Esophagus (tissue), 2 donors: ENCODE results near the gene KRTAP4-6. TPM values are rescaled to one million over a fixed set of nuclear protein-coding genes. Genes with fewer than 3 reads are reported as not detected.
"Not testable (repeated sequence)": the region's sequence is repeated elsewhere in the genome, so short reads cannot be mapped to it uniquely, and the experiment has no call there.

Source experiments
- H3K27ac ChIP-seq, 2 donors: one replicate each; pipeline ENCODE4 v1.5.1; 2013; ENCODE audit warnings: low read depth in 2 of 2, mild to moderate bottlenecking in 2 of 2, inconsistent platforms in 1 of 2, low read length in 1 of 2, moderate library complexity in 1 of 2
- H3K27me3 ChIP-seq, 2 donors: one replicate each; pipeline ENCODE4 v1.6.1; 2013; ENCODE audit warnings: low read length in 2 of 2, control low read depth in 1 of 2, mild to moderate bottlenecking in 1 of 2; ENCODE audit not compliant: insufficient read depth in 2 of 2, control insufficient read depth in 1 of 2
- H3K36me3 ChIP-seq, 2 donors: one replicate each; pipeline ENCODE4 v1.6.1; 2013; ENCODE audit warnings: low read length in 1 of 2; ENCODE audit not compliant: control insufficient read depth in 2 of 2, insufficient read depth in 2 of 2
- H3K4me1 ChIP-seq, 2 donors: one replicate each; pipeline ENCODE4 v1.6.1; 2013; ENCODE audit warnings: low read length in 1 of 2; ENCODE audit not compliant: control insufficient read depth in 2 of 2, insufficient read depth in 2 of 2
- H3K4me3 ChIP-seq, 2 donors: one replicate each; pipeline ENCODE4 v1.5.1; 2013; ENCODE audit warnings: low read length in 2 of 2, mild to moderate bottlenecking in 2 of 2, low read depth in 1 of 2, moderate library complexity in 1 of 2
- H3K9me3 ChIP-seq, 2 donors: one replicate each; pipeline ENCODE4 v1.6.1; 2013; ENCODE audit warnings: mild to moderate bottlenecking in 2 of 2, low read depth in 1 of 2, low read length in 1 of 2, moderate library complexity in 1 of 2; ENCODE audit not compliant: control insufficient read depth in 2 of 2, insufficient read depth in 1 of 2
- WGBS, 2 donors: extraction: QIAGEN DNeasy Blood & Tissue Kit; methylation state at CpG; one replicate each; pipeline ENCODE4 v1.1.7; 2013; 5-methylcytosine and 5-hydroxymethylcytosine counted together
- polyA plus RNA-seq, 2 donors: library from polyadenylated mRNA; stranded (reverse); fragments of 200-250 nt; gene quantifications; one replicate each; pipeline ENCODE4 v1.2.3, GENCODE V29; 2013
- donor health status: healthy with polysubstance abuse.
- donor health status: Bipolar disorder and iron deficiency.

KRTAP4-6 gene
- polyA plus RNA-seq, result not detected

DNA sequence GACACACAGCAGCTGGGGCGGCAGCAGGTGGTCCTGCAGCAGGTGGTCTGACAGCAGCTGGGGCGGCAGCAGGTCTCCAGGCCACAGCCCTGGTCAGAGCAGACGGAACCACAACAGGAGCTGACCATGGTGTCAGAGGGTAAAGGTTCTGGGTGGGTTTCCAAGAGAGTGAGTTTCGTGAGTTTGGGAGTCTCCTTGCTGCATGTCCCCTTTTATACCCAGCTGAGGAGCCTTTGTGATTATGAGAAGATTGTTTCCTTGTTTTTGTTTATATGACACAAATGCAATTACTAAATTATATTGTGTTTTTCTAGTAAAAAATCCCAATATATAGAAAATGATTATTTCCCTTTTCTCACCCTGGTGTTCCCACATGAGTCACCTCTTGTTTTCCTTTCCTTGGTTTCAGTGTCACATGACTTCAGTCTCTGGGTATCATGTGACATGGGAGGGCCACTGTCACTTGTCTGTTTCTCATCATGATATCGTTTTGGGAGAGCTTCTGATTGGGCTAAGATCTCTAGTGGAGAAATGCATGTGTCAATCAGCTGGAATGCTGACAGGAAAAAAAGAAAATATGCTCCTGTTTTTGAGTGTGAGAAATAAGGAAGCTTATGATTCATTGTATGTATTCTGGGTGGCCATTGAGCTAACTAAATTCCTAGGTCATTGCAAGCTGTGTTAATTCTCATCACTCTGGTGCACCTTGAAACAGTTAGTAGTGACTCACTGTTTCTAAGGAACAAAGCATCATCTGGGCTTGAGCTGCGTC, at the start of gene KRTAP4-6:
Gene KRTAP4-6, minus strand, starts transcription at position 185 of the 772 bp plus-strand sequence. Its CDS starts 57 bp downstream, at position 128.
- no peaks in the 10 kb centered on the region for H3K27me3 ChIP-seq
- H3K36me3 ChIP-seq, result no peaks in the 10 kb centered on the region
- no peak within 1 kb of the TSS for H3K27ac ChIP-seq
- no peak within 1 kb of the TSS for H3K4me3 ChIP-seq
- 82 to 83% methylated on average over 6 of the region's 6 CpGs for whole genome bisulfite sequencing, 2 donors
- no peaks in the 10 kb centered on the region for H3K4me1 ChIP-seq
- peaks cover 6 to 8% of the 10 kb centered on the region in 2 donors for H3K9me3 ChIP-seq

DNA sequence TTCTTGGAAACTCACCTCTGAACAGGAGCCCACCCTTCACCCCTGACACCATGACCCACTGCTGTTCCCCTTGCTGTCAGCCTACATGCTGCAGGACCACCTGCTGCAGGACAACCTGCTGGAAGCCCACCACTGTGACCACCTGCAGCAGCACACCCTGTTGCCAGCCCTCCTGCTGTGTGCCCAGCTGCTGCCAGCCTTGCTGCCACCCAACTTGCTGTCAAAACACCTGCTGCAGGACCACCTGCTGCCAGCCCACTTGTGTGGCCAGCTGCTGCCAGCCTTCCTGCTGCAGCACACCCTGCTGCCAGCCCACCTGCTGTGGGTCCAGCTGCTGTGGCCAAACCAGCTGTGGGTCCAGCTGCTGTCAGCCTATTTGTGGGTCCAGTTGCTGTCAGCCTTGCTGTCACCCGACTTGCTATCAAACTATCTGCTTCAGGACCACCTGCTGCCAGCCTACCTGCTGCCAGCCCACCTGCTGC, 49.5 kb upstream of the KRTAP4-6 start, which contains the start of gene KRTAP9-1:
Gene KRTAP9-1, plus strand, starts transcription at position 51 of the 482 bp plus-strand sequence. Its CDS starts 0 bp downstream, at position 51.
- H3K36me3 ChIP-seq, H3K27ac ChIP-seq, H3K9me3 ChIP-seq, H3K27me3 ChIP-seq, H3K4me3 ChIP-seq, H3K4me1 ChIP-seq: not testable (repeated sequence)
- WGBS, 2 donors, result 59 to 80% methylated on average over 1 of the region's 1 CpG

DNA sequence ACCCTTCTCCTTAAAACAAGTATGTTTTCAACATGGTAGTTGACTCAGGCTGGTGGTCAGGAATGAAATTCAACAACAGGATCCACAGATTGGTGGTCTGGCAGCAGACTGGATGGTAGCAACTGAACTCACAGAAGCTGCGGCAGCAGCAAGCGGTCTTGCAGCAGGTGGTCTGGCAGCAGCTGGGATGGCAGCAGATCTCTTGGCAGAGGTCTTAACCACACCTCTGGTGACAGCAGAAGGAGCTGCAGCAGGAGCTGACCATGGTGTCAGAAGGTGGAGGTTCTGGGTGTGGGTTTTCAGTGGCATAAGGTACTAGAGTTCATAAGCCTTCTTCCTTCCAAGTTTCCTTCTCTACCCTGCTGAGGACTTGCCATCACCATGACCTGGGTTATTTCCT, 46.5 kb upstream of the KRTAP4-6 start:
- WGBS, 2 donors, result 87 to 90% methylated on average over 2 of the region's 2 CpGs
- Histone ChIP-seq H3K27me3 (no peaks in the 10 kb centered on the region), H3K4me3 (no peak overlapping the region), H3K4me1 (no peaks in the 10 kb centered on the region), H3K9me3 (no peaks in the 10 kb centered on the region), H3K27ac (no peak overlapping the region), H3K36me3 (no peaks in the 10 kb centered on the region)

DNA sequence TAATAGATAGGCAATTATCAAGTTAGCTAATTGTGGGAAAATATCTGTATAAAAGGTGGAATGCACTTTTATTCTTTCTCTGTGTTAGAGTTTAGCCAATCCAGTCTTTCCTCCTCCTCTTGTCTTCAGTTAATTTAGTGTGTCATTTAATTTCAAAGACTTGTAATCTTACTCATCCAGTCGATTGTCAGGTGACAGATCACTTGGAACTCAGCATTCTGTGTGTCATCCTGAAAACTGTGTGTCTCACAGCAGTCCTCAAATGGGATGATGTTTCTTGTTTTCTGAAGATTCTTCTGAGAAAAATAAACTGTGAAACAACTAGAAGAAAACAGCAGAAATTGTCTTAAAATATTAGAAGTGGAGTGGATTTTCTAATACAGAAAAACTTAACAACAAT, 44.7 kb upstream of the KRTAP4-6 start:
- H3K4me1 ChIP-seq, result no peaks in the 10 kb centered on the region
- H3K9me3 ChIP-seq, result no peaks in the 10 kb centered on the region
- H3K4me3 ChIP-seq, result no peak overlapping the region
- no peaks in the 10 kb centered on the region for H3K27me3 ChIP-seq
- no peaks in the 10 kb centered on the region for H3K36me3 ChIP-seq
- no peak overlapping the region for H3K27ac ChIP-seq
- 40 to 41% methylated on average over 1 of the region's 1 CpG for WGBS, 2 donors

DNA sequence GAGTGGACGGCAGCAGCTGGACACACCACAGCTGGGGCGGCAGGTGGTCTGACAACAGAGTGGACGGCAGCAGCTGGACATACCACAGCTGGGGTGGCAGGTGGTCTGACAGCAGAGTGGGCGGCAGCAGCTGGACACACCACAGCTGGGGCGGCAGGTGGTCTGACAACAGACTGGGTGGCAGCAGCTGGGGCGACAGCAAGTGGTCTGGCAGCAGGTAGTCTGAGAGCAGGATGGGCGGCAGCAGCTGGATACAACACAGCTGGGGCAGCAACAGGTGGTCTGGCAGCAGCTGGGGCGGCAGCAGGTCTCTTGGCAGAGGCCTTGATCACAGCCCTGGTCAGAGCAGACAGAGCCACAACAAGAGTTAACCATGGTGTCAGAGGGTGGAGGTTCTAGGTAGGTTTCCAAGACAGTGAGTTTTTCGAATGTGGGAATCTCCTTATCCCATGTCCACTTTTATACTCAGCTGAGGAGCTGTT, 44.2 kb upstream of the KRTAP4-6 start, which contains the start of gene KRTAP4-1:
Gene KRTAP4-1, minus strand, starts transcription at position 432 of the 482 bp plus-strand sequence. Its CDS starts 57 bp downstream, at position 375.
- Histone ChIP-seq H3K27ac (no peak within 1 kb of the TSS), H3K27me3 (no peaks in the 10 kb centered on the region), H3K36me3 (no peaks in the 10 kb centered on the region), H3K9me3 (no peaks in the 10 kb centered on the region), H3K4me3 (no peak within 1 kb of the TSS), H3K4me1 (no peaks in the 10 kb centered on the region)
- WGBS, 2 donors, result 63 to 67% methylated on average over 9 of the region's 9 CpGs

DNA sequence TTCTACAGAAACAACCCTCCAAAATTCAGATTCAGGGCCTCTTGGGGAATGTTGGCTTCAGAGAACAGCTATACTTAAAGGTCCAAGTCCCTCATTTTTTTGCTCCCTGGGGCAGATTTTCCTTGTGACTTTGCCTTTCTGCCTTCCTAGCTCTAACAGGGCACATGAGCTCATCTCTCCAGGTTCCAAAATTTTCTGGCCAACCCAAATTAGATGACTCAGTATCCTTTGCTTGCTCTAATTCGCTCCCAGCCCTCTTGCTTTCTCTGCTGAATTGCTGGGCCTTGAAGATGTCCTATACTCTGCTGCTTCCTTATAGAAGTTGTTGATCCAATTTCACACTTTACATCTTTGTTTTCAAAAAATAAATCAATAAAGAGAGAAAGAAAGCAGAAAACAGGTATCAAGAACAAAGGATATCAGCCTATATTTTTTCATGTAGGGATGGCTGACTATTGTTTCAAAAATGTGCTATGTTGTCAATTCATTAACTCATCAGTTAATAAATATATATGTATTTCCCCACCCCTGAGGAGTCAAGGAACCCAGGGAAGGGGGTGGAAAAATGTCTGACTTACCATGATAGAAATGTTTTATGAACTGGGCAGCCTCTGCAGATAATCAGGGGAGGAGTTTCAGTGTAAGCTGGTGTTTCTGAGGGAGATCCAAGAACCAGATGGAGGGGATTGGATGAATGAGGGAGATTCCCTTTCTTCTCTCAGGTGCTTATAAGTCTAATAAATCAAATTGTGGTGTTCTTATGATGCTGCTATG, 38.7 kb upstream of the KRTAP4-6 start:
- H3K4me3 ChIP-seq, result no peak overlapping the region
- no peak overlapping the region for H3K27ac ChIP-seq
- H3K9me3 ChIP-seq, result no peaks in the 10 kb centered on the region
- no peaks in the 10 kb centered on the region for H3K36me3 ChIP-seq
- peaks cover 0 to 3% of the 10 kb centered on the region in 2 donors for H3K27me3 ChIP-seq
- 70 to 72% methylated on average over 1 of the region's 1 CpG for WGBS, 2 donors
- H3K4me1 ChIP-seq, result no peaks in the 10 kb centered on the region

DNA sequence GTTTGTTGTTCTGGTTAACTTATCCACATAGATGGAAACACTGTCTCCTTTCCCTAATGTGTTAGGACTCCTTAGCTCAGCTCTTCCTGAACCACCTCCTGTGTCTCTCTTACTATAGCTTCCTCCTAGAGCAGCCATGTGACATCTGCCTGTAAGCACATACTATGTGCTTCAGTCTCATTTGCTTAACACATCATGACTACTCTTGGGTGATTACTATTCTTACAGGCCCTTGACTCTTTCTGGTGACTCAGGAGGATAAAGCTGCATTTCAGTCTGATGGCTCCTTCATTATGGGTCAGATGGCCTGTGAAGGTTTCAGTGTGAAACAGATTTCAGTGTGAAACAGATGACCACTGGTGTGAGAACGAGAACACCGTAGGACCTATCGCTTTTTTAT, 38.0 kb upstream of the KRTAP4-6 start:
- H3K27ac ChIP-seq, result no peak overlapping the region
- WGBS, 2 donors, result 94 to 96% methylated on average over 3 of the region's 3 CpGs

DNA sequence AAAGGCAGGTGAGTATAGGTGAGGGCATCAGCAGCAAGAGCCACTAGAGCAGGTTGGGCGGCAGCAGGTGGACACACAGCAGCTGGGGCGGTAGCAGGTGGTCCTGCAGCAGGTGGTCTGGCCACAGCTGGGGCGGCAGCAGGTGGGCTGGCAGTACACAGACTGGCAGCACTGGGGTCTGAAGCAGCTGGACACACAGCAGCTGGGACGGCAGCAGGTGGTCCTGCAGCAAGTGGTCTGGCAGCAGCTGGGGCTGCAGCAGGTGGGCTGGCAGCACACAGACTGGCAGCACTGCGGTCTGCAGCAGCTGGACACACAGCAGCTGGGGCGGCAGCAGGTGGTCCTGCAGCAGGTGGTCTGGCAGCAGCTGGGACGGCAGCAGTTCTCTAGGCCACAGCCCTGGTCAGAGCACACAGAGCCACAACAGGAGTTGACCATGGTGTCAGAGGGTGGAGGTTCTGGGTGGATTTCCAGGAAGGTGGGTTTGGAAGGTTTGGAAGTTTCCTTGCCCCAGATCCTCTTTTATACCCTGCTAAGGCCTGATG, 37.5 kb upstream of the KRTAP4-6 start, which contains the start of gene KRTAP4-2:
Gene KRTAP4-2, minus strand, starts transcription at position 495 of the 545 bp plus-strand sequence. Its CDS starts 57 bp downstream, at position 438.
- no peaks in the 10 kb centered on the region for H3K36me3 ChIP-seq
- no peak within 1 kb of the TSS for H3K27ac ChIP-seq
- H3K27me3 ChIP-seq, result peaks cover 0 to 3% of the 10 kb centered on the region in 2 donors
- no peak within 1 kb of the TSS for H3K4me3 ChIP-seq
- no peaks in the 10 kb centered on the region for H3K9me3 ChIP-seq
- 90 to 96% methylated on average over 7 of the region's 7 CpGs for WGBS, 2 donors
- no peaks in the 10 kb centered on the region for H3K4me1 ChIP-seq

More for the DNA sequence above, 38.0 kb upstream of the KRTAP4-6 start:
- Histone ChIP-seq H3K36me3 (no peaks in the 10 kb centered on the region), H3K4me1 (no peaks in the 10 kb centered on the region), H3K9me3 (no peaks in the 10 kb centered on the region), H3K4me3 (no peak overlapping the region), H3K27me3 (peaks cover 0 to 3% of the 10 kb centered on the region in 2 donors)

DNA sequence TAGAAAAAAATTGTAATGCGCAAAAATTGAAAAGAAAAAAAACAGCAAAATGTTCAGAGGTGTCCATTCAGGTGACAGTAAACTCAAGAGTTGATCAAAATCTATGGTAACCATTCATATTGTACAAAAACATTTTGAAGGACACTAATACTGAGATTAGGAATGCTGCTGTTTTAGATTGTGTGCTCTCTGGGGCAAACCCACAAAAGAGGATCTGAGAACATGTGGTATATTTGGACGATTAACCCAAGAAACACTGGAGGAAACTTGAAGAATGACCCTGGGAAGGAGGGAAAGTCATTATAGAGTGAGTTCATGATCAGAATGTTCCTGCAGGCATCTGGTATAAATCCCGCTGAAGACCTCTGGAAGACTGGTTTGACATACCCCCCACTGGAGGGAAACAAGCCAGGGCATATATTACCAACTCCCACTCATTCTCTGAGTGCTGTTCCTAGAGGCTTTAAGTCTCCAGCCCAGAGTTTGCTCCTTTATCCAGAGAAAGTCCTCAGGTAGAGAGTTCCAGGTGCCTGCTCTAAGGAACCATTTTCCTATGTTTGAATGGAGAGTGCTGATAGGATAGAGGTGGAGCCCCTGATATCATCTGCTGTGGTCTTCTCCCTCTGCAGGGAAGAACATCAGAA, 36.5 kb upstream of the KRTAP4-6 start:
- WGBS, 2 donors, result 80 to 83% methylated on average over 3 of the region's 3 CpGs
- no peak overlapping the region for H3K27ac ChIP-seq
- no peaks in the 10 kb centered on the region for H3K36me3 ChIP-seq
- H3K9me3 ChIP-seq, result no peaks in the 10 kb centered on the region
- H3K27me3 ChIP-seq, result peaks cover 0 to 3% of the 10 kb centered on the region in 2 donors
- no peak overlapping the region for H3K4me3 ChIP-seq
- H3K4me1 ChIP-seq, result no peaks in the 10 kb centered on the region
